ENCODE results near the gene BLMH. TPM values are rescaled to one million over a fixed set of nuclear protein-coding genes. Genes with fewer than 3 reads are reported as not detected.
A peak's percentile ranks its signal among the peaks of the same experiment; 100 is the strongest.
"Not testable (repeated sequence)": the region's sequence is repeated elsewhere in the genome, so short reads cannot be mapped to it uniquely, and the experiment has no call there.

BLMH gene
- total RNA-seq, 1 donor from 2014 or later, result 46.4 TPM

DNA sequence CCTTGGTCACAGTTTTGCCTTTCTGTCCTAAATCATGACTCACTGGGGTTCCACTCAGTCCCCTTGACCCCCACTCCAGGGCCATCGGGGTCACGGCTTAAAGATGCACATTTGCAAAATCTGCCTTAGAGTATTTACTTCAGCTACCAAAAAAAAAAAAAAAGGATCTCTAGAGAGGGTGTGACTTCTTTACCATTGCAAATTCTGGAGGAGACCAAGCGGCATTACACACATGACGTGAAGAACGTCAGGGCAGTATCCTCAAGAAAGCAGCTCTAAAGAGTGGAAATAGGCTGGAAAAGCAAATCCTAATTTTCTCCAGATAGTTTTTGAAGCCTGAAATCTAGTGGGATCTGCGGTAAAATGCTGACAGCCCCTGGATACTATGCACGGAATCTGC is 81.8 kb downstream of the BLMH start:
- no peak for DNase-seq (ENCODE audit: extremely low read depth, low read depth, low spot score)

- DNase-seq (ENCODE audit: extremely low read depth, low read depth, low spot score), result no peak
Observed at GRCh38 chr17:30208214-30208613, 83.5 kb downstream of the BLMH start.

DNA sequence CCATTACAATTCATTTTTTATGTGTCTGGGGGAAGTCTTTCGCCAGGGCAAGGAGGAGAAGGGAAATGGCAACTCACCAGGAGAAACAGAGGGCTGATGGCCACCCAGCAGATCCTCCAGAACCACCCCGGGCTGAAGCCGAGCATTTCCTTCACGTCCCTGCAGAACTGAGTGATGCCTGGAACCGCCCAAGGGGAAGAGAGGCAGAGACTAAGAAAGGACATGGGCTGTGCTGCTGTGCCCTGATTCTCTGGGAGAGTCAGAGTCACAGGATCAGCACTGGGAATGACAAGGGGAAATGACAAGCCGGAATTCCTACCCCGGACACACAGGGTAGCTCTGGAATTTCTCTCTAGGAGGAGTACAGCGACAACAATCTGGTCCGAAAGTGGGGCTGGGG is 84.1 kb downstream of the BLMH start:
- DNase-seq (ENCODE audit: extremely low read depth, low read depth, low spot score), result peak; percentile 4

DNA sequence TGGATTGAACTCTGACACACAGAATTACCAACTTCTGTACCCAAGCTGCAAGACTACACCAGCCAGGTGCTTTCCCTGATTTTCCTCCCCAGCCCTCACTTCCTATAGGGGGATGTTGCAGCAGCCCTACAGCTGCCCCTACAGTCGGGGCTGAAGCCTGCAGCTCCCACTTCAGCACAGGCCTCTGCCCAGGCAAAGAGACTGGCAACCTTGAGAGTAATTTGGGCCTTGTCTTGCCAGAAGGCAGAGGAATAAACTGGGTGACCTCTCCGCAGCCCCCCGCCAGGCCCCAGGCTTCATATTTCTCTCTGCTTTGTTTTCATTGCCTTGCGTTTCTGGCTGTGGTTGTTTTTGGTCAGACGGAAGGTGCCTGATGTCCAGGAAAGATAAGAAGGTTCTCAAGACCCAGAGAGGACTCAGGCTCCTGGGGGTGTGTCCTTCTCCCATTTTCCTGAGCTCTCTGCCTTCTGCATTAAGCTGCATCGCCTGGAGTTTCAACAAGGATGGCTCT is 88.2 kb downstream of the BLMH start:
- DNase-seq (ENCODE audit: extremely low read depth, low read depth, low spot score), result no peak

DNA sequence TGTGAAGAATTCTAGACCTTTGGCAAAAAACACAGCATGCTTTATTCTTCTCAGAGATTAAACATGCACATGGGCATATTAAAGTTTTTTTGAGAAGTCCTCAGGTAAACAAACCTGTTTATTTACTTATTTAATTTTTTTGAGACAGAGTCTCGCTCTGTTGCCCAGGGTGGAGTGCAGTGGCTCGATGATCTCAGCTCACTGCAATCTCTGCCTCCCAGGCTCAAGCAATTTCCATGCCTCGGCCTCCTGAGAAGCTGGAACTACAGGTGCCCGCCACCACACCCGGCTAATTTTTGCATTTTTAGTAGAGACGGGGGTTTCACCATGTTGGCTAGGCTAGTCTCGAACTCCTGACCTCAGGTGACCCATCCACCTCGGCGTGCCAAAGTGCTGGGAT is 91.1 kb downstream of the BLMH start:
- not testable (repeated sequence) for DNase-seq (ENCODE audit: extremely low read depth, low read depth, low spot score)

DNA sequence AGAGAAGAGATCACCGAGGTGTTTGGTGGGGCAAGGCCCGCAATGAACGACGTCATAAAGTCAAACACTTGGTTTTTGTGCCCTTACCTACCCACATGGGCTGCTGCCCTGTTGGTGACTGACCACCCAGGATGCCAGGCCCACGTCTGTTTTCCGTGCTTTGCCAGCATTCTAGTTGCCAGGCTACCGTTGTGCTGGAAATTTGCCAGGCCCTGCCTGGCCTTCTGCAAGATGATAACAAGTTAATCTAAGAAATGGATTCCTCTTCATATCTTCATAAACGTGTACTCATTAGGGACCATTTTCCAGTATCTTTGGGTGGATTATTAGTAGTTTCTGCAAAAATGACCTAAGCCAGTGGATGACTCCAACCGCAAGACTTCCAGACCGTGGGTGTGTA is 91.6 kb downstream of the BLMH start:
- DNase-seq (ENCODE audit: extremely low read depth, low read depth, low spot score), result no peak

DNA sequence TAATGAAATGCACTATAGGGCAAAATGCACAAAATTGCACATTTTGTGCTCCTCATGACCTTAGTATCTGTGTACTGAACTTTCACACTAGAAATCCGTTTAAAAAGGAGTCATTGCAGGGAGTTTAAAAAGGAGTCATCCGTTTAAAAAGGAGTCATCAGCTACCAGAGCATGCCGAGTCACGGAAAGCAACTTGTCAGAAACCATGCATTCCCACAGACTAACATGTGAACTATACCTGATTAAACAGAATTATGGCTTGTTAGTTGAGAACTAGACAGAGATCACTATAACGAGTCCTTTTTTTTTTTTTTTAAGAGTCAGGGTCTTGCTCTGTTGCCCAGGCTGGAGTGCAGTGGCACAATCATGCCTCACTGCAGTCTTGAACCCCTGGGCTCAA is 92.1 kb downstream of the BLMH start:
- DNase-seq (ENCODE audit: extremely low read depth, low read depth, low spot score), result no peak

Other genes starting within 250 kb of the BLMH start
- 5.1 and 13.0 TPM in 2 replicates for gene NSRP1, start 175.1 kb downstream of the BLMH start, total RNA-seq
- gene SLC6A4, start 56.2 kb downstream of the BLMH start, total RNA-seq, result 0.23 and 2.5 TPM in 2 replicates
- gene TMIGD1, start 42.1 kb upstream of the BLMH start, total RNA-seq, result not detected in 2 replicates
- gene CPD, start 87.0 kb upstream of the BLMH start, total RNA-seq, result 116 and 120 TPM in 2 replicates
- gene GOSR1, start 185.5 kb upstream of the BLMH start, total RNA-seq, result 21.4 and 35.0 TPM in 2 replicates